Heart right ventricle (tissue), 16 donors: ENCODE results near the gene ARHGEF19. TPM values are rescaled to one million over a fixed set of nuclear protein-coding genes. Genes with fewer than 3 reads are reported as not detected.
A peak's percentile ranks its signal among the peaks of the same experiment; 100 is the strongest.
"Not testable (repeated sequence)": the region's sequence is repeated elsewhere in the genome, so short reads cannot be mapped to it uniquely, and the experiment has no call there.

Experiments
- ATAC-seq, 8 donors: fragments of 200-7000 bp; cut with Tn5 transposase; one replicate each; pipeline ENCODE4 v1.9.1; 2020; ENCODE audit warnings: mild to moderate bottlenecking in 8 of 8, moderate library complexity in 8 of 8, moderate number of reproducible peaks in 1 of 8
- DNase-seq, 2 donors: peaks; one replicate each; pipeline ENCODE4 v3.0.0-alpha.2; 2020
- H3K27ac ChIP-seq, 10 donors: fragments of 200-600 bp; sonication (generic) in 2 of 10; one replicate each; pipeline versions ENCODE4 v1.5.0 to v1.8.0; 2020 to 2022; ENCODE audit warnings: mild to moderate bottlenecking in 3 of 10
- H3K27me3 ChIP-seq, 7 donors: fragments of 200-600 bp; one replicate each; pipeline ENCODE4 v1.8.0; 2021 to 2022; ENCODE audit warnings: mild to moderate bottlenecking in 2 of 7
- H3K36me3 ChIP-seq, 9 donors: fragments of 200-600 bp; sonication (generic) in 1 of 9; one replicate each; pipeline versions ENCODE4 v1.5.0 to v1.8.0; 2020 to 2022; ENCODE audit warnings: mild to moderate bottlenecking in 2 of 9
- H3K4me1 ChIP-seq, 9 donors: fragments of 200-600 bp; sonication (generic) in 1 of 9; one replicate each; pipeline versions ENCODE4 v1.5.0 to v1.8.0; 2020 to 2022; ENCODE audit warnings: mild to moderate bottlenecking in 4 of 9
- H3K4me3 ChIP-seq, 10 donors: fragments of 200-600 bp; sonication (generic) in 2 of 10; one replicate each; pipeline versions ENCODE4 v1.5.0 to v1.8.0; 2020 to 2022; ENCODE audit warnings: mild to moderate bottlenecking in 7 of 10, moderate library complexity in 2 of 10
- H3K9me3 ChIP-seq, 11 donors: fragments of 200-600 bp in 10 of 11; sonication (generic) in 2 of 11; one replicate each; pipeline versions ENCODE4 v1.5.0 to v1.8.0; 2013 to 2022; ENCODE audit warnings: mild to moderate bottlenecking in 2 of 11, control low read depth in 1 of 11, moderate library complexity in 1 of 11
- CTCF ChIP-seq, 9 donors: fragments of 200-600 bp; sonication (generic) in 2 of 9; IDR thresholded peaks; one replicate each; pipeline versions ENCODE4 v1.5.0 to v1.8.0; 2021 to 2022; ENCODE audit warnings: antibody characterized with exemption in 9 of 9, mild to moderate bottlenecking in 5 of 9, moderate library complexity in 1 of 9
- WGBS, 2 donors: extraction: QIAGEN DNeasy Blood & Tissue Kit; methylation state at CpG; one replicate each; pipeline ENCODE4 v1.1.7; 2013; ENCODE audit warnings: inconsistent platforms in 1 of 2; 5-methylcytosine and 5-hydroxymethylcytosine counted together
- intact Hi-C, 10 donors: fragments of 100-400 bp; cut with DNase I; formaldehyde crosslinking; loops; one replicate each; pipeline versions ENCODE4 v1.11.1 to v1.14.2; 2022
- polyA plus RNA-seq, 2 donors: library from polyadenylated mRNA; stranded (reverse); fragments of 200-250 nt; gene quantifications; one replicate each; pipeline ENCODE4 v1.2.3, GENCODE V29; 2013
- total RNA-seq, 10 donors: library from RNA; stranded (reverse); fragmentation: NEBNext Ultra II Directional in 3 of 10; extraction: Animal tissue kit (Norgen Biotek cat#: 25700) in 3 of 10; gene quantifications; one replicate each; pipeline versions ENCODE4 v1.2.1 to v1.2.4, GENCODE V29; 2021 to 2023
- donor health status: Arrhythmogenic right ventricular cardiomyopathy.
- donor health status: ischemic (EF 13 %, LVEDD 7.1; RV severe dilation, severe dysfunction).
- donor health status: healthy with polysubstance abuse.
- donor health status: DM: no; HTN: yes; CAD: no.
- donor health status: DM: no; HTN: no; CAD: no.
- donor health status: ischemic (EF 25% LVEDD 6.9; RV normal size, moderate dysfunction).
- donor health status: ischemic (EF 25% LVEDD 5.7; RV mildly dilated, moderate dysfunction).
- donor health status: healthy.
- donor health status: DM: yes; HTN: yes; CAD: no.
- donor health status: Ischemic cardiomyopathy.
- donor health status: ischemic (EF 35%, LVEDD 5.7; RV mildly dilated, moderate dysfunction).
- donor health status: nonischemic (EF 11% LVEDD 7.7; RV severe dilation, severe dysfunction).
- donor health status: DM: yes; HTN: yes; CAD: no.
- donor health status: PGD.
- donor health status: ischemic (EF 29% LVEDD 5.4; RV normal size, mild dysfunction).
- donor health status: nonischemic (EF 23%, LVEDD 6.1; RV moderate dilation, normal function).

The ARHGEF19 gene
- total and polyA plus RNA-seq, 12 donors: 0.49 to 5.4 (median 1.6) TPM

DNA sequence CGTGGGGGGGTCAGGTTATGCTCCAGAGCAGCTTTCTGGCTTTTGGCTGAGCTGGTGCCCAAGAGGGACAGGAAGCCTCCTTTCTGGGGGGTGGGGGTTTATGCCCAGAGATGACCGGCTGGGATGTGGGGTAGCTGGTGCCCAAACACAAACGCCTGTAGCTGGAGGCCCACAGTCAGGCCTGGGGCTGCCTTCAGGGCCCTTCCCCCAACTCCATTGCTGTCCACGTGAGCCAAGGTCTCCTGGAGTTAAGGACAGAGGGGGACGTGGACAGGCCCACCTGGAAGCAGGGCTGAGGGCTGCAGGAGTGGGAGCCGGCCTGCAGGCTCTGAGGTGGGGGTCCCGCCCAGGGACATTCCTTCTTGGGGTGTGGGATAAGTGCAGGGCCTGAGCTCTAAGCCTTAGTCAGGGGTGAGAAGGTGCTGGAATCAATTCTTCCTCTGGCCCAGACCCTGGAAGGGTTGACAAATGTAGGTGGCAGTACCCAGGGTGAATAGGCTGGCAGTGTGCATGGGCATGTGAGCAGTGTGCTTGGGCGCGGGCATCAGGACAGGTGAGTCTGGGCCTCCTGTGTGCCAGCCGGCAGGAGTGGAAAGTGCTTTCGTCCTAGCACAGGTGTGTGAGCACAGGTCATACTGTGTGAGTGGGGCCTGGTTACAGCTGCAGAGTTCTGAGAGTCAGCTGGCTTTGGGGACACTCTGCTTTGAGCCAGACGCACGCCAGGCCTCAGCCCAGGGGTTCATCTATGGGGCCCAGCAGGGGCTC lies 17.7 kb upstream of the ARHGEF19 start:
- intact Hi-C loops: no loop called here
- Histone ChIP-seq H3K9me3 (peaks cover 0 to 4% (median 0%) of the 10 kb centered on the region in 11 donors), H3K36me3 (peaks cover 0 to 17% (median 0%) of the 10 kb centered on the region in 9 donors), H3K27ac (no peak overlapping the region), H3K27me3 (peaks cover 0 to 46% (median 20%) of the 10 kb centered on the region in 7 donors), H3K4me3 (no peak overlapping the region), H3K4me1 (peaks cover 0 to 15% (median 10%) of the 10 kb centered on the region in 9 donors)
- 87 to 90% methylated on average over 13 of the region's 13 CpGs for WGBS, 2 donors
- no peak for DNase-seq
- no peak for TF ChIP-seq CTCF (IDR thresholded peaks at IDR 0.05)
- ATAC-seq: no peak

GRCh38 chr1:16226490-16227179 lies 14.2 kb upstream of the ARHGEF19 start:
- no peak for TF ChIP-seq CTCF (IDR thresholded peaks at IDR 0.05)
- Histone ChIP-seq H3K36me3 (peaks cover 0 to 3% (median 0%) of the 10 kb centered on the region in 9 donors), H3K4me1 (peaks cover 0 to 15% (median 10%) of the 10 kb centered on the region in 9 donors), H3K27me3 (peaks cover 0 to 46% (median 20%) of the 10 kb centered on the region in 7 donors), H3K9me3 (peaks cover 0 to 4% (median 0%) of the 10 kb centered on the region in 11 donors), H3K4me3 (peak overlapping the region in 9 of 10 donors; percentile 22 to 49 (median 37)), H3K27ac (peak overlapping the region in 3 of 10 donors; percentile 25 to 28 (median 27))
- DNase-seq (peak; percentile 43 to 82), ATAC-seq (peak; percentile 72 to 90 (median 86))
- intact Hi-C loops: no loop called here
- WGBS, 2 donors: 12 to 16% methylated on average over 46 of the region's 46 CpGs

DNA sequence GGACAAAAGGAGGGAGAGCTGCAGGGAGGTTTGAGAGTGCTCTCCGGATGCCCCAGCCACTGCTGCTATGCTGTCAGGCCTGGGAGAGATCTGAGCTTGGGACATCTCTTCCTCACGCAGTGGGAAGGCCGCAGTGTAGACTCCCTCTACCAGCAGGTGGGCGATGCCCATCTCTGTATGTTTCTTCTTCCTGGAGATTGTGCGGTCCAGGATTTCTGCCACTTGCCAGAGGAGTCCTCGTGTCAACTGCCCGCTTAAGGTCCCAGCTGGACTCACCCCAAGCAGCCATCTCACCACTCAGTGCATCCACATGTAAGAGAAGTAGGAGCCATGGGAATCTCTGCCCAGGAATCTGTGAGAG lies 13.7 kb upstream of the ARHGEF19 start:
- no peaks in the 10 kb centered on the region for H3K36me3 ChIP-seq
- ATAC-seq (no peak), DNase-seq (no peak)
- no peak for TF ChIP-seq CTCF (IDR thresholded peaks at IDR 0.05)
- H3K4me1 ChIP-seq: peaks cover 0 to 15% (median 10%) of the 10 kb centered on the region in 9 donors
- intact Hi-C loops: no loop called here
- H3K4me3 ChIP-seq: peak overlapping the region in 1 of 10 donors; percentile 45
- 88 to 90% methylated on average over 7 of the region's 7 CpGs for WGBS, 2 donors
- peaks cover 0 to 46% (median 20%) of the 10 kb centered on the region in 7 donors for H3K27me3 ChIP-seq
- peak overlapping the region in 1 of 10 donors; percentile 27 for H3K27ac ChIP-seq
- H3K9me3 ChIP-seq: peaks cover 0 to 4% (median 0%) of the 10 kb centered on the region in 11 donors

DNA sequence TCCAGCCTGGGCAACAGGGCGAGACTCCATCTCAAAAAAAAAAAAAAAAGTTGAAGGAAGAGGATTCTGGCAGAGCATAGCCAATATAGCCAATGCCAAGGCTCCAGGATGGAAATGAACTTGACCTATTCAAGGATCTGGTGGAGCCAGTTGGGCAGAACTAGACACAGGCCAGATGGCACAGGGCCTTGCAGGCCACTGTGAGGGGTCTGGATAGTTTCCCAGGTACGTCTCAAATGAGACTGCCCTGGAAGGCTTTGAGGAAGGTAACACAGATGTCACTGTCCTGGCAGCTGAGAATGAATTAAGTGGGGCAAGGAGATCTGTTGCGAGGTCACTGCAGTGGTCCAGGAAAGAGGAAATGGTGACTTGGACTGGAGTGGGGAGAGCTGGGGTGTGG lies 12.0 kb upstream of the ARHGEF19 start:
- Histone ChIP-seq H3K9me3 (peaks cover 0 to 4% (median 0%) of the 10 kb centered on the region in 11 donors), H3K27me3 (peaks cover 0 to 43% (median 20%) of the 10 kb centered on the region in 7 donors), H3K4me3 (no peak overlapping the region), H3K4me1 (peaks cover 0 to 15% (median 10%) of the 10 kb centered on the region in 9 donors), H3K27ac (no peak overlapping the region), H3K36me3 (no peaks in the 10 kb centered on the region)
- no peak for ATAC-seq
- no peak for DNase-seq
- 64 to 75% methylated on average over 3 of the region's 3 CpGs for WGBS, 2 donors
- intact Hi-C loops: no loop called here
- no peak for TF ChIP-seq CTCF (IDR thresholded peaks at IDR 0.05)

DNA sequence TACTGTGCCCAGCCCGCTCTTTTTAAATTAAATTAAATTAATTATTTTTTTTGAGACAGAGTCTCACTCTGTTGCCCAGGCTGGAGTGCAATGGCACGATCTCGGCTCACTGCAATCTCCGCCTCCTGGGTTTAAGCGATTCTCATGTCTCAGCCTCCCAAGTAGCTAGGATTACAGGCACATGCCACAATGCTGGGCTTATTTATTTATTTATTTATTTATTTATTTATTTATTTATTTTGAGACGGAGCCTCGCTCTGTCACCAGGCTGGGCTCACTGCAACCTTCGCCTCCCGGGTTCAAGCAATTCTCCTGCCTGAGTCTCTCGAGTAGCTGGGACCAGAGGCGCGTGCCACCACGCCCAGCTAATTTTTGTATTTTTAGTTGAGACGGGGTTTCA lies 10.3 kb upstream of the ARHGEF19 start:
- H3K4me3 ChIP-seq, H3K36me3 ChIP-seq, DNase-seq, H3K27ac ChIP-seq, ATAC-seq, intact Hi-C loops, H3K9me3 ChIP-seq: not testable (repeated sequence)
- 90 to 94% methylated on average over 14 of the region's 14 CpGs for WGBS, 2 donors
- Histone ChIP-seq H3K27me3 (peaks cover 0 to 26% (median 17%) of the 10 kb centered on the region in 7 donors), H3K4me1 (peaks cover 0 to 18% (median 14%) of the 10 kb centered on the region in 9 donors)
